Natural killer cell (primary cell): ENCODE measurements around the gene ITGA1. TPM values are rescaled to one million over a fixed set of nuclear protein-coding genes. Genes with fewer than 3 reads are reported as not detected.

Source experiments
- ATAC-seq, 3 donors: fragments of 150-1000 bp in 2 of 3; fragments of 200-7000 bp in 1 of 3; cut with Tn5 transposase; 1 replicate in 1 of 3; 2 replicates in 2 of 3; pipeline ENCODE4 v1.10.0; 2021; ENCODE audit warnings: mild to moderate bottlenecking in 2 of 3, moderate library complexity in 2 of 3
- DNase-seq, 2 donors: peaks; one replicate each; pipeline versions ENCODE4 v3.0.0 to v3.0.0-alpha.2; 2013 to 2021; ENCODE audit warnings: mixed read lengths in 1 of 2
- H3K27ac ChIP-seq: one replicate; pipeline ENCODE4 v1.5.1; 2013; ENCODE audit warnings: mild to moderate bottlenecking, low read length
- H3K27me3 ChIP-seq: one replicate; pipeline ENCODE4 v1.6.1; 2013; ENCODE audit warnings: low read length; ENCODE audit not compliant: control insufficient read depth, insufficient read depth
- H3K36me3 ChIP-seq: one replicate; pipeline ENCODE4 v1.6.1; 2013; ENCODE audit warnings: low read length; ENCODE audit not compliant: control insufficient read depth, insufficient read depth
- H3K4me1 ChIP-seq: one replicate; pipeline ENCODE4 v1.6.1; 2013; ENCODE audit warnings: low read length; ENCODE audit not compliant: control insufficient read depth, insufficient read depth
- H3K4me3 ChIP-seq: one replicate; pipeline ENCODE4 v1.5.1; 2013; ENCODE audit warnings: low read length
- H3K9me3 ChIP-seq: one replicate; pipeline ENCODE4 v1.6.1; 2013; ENCODE audit warnings: low read length; ENCODE audit not compliant: control insufficient read depth, insufficient read depth
- H3K27ac Mint-ChIP-seq, 2 donors: one replicate each; pipeline ENCODE4 v1.8.0; 2022; ENCODE audit warnings: mild to moderate bottlenecking in 2 of 2, mixed read lengths in 2 of 2, moderate library complexity in 1 of 2
- H3K27me3 Mint-ChIP-seq, 2 donors: one replicate each; pipeline ENCODE4 v1.8.0; 2022; ENCODE audit warnings: low read depth in 2 of 2, mixed read lengths in 2 of 2
- H3K36me3 Mint-ChIP-seq: one replicate; pipeline ENCODE4 v1.8.0; 2022; ENCODE audit warnings: mixed read lengths
- H3K4me1 Mint-ChIP-seq, 2 donors: one replicate each; pipeline ENCODE4 v1.8.0; 2022; ENCODE audit warnings: mixed read lengths in 2 of 2
- H3K4me3 Mint-ChIP-seq: one replicate; pipeline ENCODE4 v1.8.0; 2022; ENCODE audit warnings: mild to moderate bottlenecking, moderate library complexity, mixed read lengths
- H3K9me3 Mint-ChIP-seq, 2 donors: one replicate each; pipeline ENCODE4 v1.8.0; 2022; ENCODE audit warnings: mixed read lengths in 2 of 2
- CTCF ChIP-seq: fragments of 200-600 bp; IDR thresholded peaks from one replicate; pipeline ENCODE4 v1.8.0; 2022; ENCODE audit warnings: antibody characterized with exemption
- WGBS: methylation state at CpG from one replicate; pipeline ENCODE4 v1.1.7; 2013; ENCODE audit warnings: missing lambda C conversion rate; ENCODE audit not compliant: insufficient coverage; 5-methylcytosine and 5-hydroxymethylcytosine counted together
- intact Hi-C: fragments of 100-400 bp; cut with micrococcal nuclease; formaldehyde crosslinking; loops from one replicate; pipeline ENCODE4 v1.14.2; 2022
- total RNA-seq, 4 donors: library from RNA; stranded (reverse); fragments of 120-200 nt in 1 of 4; gene quantifications; one replicate each; pipeline versions ENCODE4 v1.2.3 to v1.2.4, GENCODE V29; 2013 to 2022

ITGA1 gene
- total RNA-seq, 3 donors from 2014 or later (not counting 1 experiment from before 2014, with no cell fraction given), result 0.45 to 0.82 (median 0.47) TPM

DNA sequence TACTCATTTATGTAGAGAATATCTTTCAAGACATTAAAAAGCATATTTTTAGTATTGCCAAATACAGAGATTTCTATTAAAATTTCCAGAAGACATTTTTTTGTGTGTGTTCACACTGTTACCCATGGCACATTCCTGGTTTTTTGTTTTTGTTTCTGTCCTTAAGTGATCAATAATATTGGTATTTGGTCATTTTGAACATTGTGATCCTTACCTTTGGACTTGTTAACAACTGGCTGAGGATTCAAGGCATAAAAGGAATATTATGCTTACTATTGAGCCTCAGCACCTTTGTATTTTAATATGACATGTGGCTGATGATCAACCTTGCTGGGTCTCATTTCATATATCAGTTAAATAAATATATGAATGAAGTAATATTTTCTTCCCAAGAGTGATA lies 41.9 kb downstream of the ITGA1 start:
- Histone ChIP-seq H3K4me1 (no peaks in the 10 kb centered on the region), H3K4me3 (no peak overlapping the region), H3K9me3 (no peaks in the 10 kb centered on the region), H3K27ac (no peak overlapping the region), H3K36me3 (no peaks in the 10 kb centered on the region), H3K27me3 (peaks cover 3% of the 10 kb centered on the region)
- Mint-ChIP-seq H3K27ac (no peak overlapping the region), H3K27me3 (peaks cover 0 to 4% of the 10 kb centered on the region in 2 donors), H3K4me1 (peaks cover 11 to 22% of the 10 kb centered on the region in 2 donors), H3K9me3 (no peaks in the 10 kb centered on the region), H3K36me3 (no peaks in the 10 kb centered on the region), H3K4me3 (no peak overlapping the region)
- intact Hi-C loops, result no loop called here
- no peak for ATAC-seq
- DNase-seq, result no peak
- TF ChIP-seq CTCF, result no peak

GRCh38 chr5:52830650-52831049 lies 42.9 kb downstream of the ITGA1 start:
- Mint-ChIP-seq H3K9me3 (no peaks in the 10 kb centered on the region), H3K36me3 (no peaks in the 10 kb centered on the region), H3K4me3 (no peak overlapping the region), H3K27ac (no peak overlapping the region), H3K27me3 (peaks cover 0 to 7% of the 10 kb centered on the region in 2 donors), H3K4me1 (peaks cover 6 to 16% of the 10 kb centered on the region in 2 donors)
- no peak overlapping the region for H3K27ac ChIP-seq
- intact Hi-C loops, result no loop called here
- DNase-seq (no peak), ATAC-seq (no peak)
- peaks cover 3% of the 10 kb centered on the region for H3K27me3 ChIP-seq
- H3K4me3 ChIP-seq, result no peak overlapping the region
- H3K9me3 ChIP-seq, result no peaks in the 10 kb centered on the region
- 95% methylated on average over 2 of the region's 2 CpGs for WGBS
- no peaks in the 10 kb centered on the region for H3K4me1 ChIP-seq
- no peaks in the 10 kb centered on the region for H3K36me3 ChIP-seq
- TF ChIP-seq CTCF, result no peak

DNA sequence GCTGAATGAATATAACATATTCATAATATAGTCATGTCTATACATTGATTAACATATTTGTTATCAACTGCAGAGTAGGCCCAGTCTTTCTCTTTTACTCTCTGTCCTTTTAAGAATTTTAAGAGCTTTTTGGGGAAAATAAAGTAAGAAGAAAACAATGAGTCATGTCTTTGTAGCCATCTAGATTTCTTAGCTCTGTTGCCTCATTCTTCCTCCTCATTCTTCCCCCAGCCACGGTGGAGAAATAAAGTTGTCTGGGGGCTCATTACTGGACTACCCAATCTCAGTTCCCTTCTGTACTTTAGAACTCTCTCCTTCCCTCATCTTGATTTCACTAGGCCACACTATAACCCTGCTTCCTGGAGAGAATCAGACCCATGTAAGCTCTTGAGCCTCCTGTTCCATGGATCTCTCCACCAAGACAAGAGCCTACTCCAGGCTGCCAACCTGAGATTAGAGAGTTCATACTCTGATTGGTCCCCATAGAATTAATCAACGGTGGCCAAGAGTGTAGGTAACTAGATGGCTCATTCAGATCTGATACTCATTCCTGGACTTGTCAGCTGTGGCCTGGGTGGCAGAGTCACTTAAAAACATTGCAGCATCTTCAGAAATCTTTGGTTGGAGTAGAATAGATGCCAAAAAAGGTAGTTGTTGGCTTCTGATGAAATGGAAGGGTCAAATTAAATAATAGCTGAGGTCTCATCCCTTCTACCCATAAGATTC lies 44.2 kb downstream of the ITGA1 start:
- intact Hi-C loops, result no loop called here
- H3K36me3 ChIP-seq, result no peaks in the 10 kb centered on the region
- no peak overlapping the region for H3K4me3 Mint-ChIP-seq
- H3K9me3 Mint-ChIP-seq, result no peaks in the 10 kb centered on the region
- DNase-seq (no peak), ATAC-seq (no peak)
- H3K27ac Mint-ChIP-seq, result no peak overlapping the region
- 80% methylated on average over 2 of the region's 2 CpGs for WGBS
- H3K27me3 ChIP-seq, result peaks cover 3% of the 10 kb centered on the region
- no peaks in the 10 kb centered on the region for H3K36me3 Mint-ChIP-seq
- H3K4me1 ChIP-seq, result no peaks in the 10 kb centered on the region
- H3K4me1 Mint-ChIP-seq, result peaks cover 0 to 3% of the 10 kb centered on the region in 2 donors
- no peak overlapping the region for H3K4me3 ChIP-seq
- TF ChIP-seq CTCF, result no peak
- peaks cover 7 to 9% of the 10 kb centered on the region in 2 donors for H3K27me3 Mint-ChIP-seq
- no peak overlapping the region for H3K27ac ChIP-seq
- H3K9me3 ChIP-seq, result no peaks in the 10 kb centered on the region

GRCh38 chr5:52834320-52834719 lies 46.6 kb downstream of the ITGA1 start:
- WGBS, result 91% methylated on average over 2 of the region's 2 CpGs

More at GRCh38 chr5:52834320-52834719, 46.6 kb downstream of the ITGA1 start:
- Mint-ChIP-seq H3K9me3 (no peaks in the 10 kb centered on the region), H3K27me3 (peaks cover 7 to 14% of the 10 kb centered on the region in 2 donors), H3K27ac (no peak overlapping the region), H3K4me1 (no peaks in the 10 kb centered on the region), H3K4me3 (no peak overlapping the region), H3K36me3 (no peaks in the 10 kb centered on the region)
- DNase-seq (no peak), ATAC-seq (no peak)
- no peaks in the 10 kb centered on the region for H3K4me1 ChIP-seq
- H3K4me3 ChIP-seq, result no peak overlapping the region
- H3K27ac ChIP-seq, result no peak overlapping the region
- H3K9me3 ChIP-seq, result no peaks in the 10 kb centered on the region
- H3K36me3 ChIP-seq, result no peaks in the 10 kb centered on the region
- intact Hi-C loops, result no loop called here
- TF ChIP-seq CTCF, result no peak
- peaks cover 3% of the 10 kb centered on the region for H3K27me3 ChIP-seq
